GM19468 (cell line): Measurements from ENCODE around the gene TBC1D25.

ENCODE experiments used
- ATAC-seq: cut with Tn5 transposase; IDR thresholded peaks from one replicate; pipeline ENCODE4 v1.9.1; 2021; ENCODE audit warnings: mild to moderate bottlenecking, moderate library complexity, moderate number of reproducible peaks; ENCODE audit not compliant: unreplicated experiment; ENCODE audit errors: extremely low read depth

TBC1D25 gene

DNA sequence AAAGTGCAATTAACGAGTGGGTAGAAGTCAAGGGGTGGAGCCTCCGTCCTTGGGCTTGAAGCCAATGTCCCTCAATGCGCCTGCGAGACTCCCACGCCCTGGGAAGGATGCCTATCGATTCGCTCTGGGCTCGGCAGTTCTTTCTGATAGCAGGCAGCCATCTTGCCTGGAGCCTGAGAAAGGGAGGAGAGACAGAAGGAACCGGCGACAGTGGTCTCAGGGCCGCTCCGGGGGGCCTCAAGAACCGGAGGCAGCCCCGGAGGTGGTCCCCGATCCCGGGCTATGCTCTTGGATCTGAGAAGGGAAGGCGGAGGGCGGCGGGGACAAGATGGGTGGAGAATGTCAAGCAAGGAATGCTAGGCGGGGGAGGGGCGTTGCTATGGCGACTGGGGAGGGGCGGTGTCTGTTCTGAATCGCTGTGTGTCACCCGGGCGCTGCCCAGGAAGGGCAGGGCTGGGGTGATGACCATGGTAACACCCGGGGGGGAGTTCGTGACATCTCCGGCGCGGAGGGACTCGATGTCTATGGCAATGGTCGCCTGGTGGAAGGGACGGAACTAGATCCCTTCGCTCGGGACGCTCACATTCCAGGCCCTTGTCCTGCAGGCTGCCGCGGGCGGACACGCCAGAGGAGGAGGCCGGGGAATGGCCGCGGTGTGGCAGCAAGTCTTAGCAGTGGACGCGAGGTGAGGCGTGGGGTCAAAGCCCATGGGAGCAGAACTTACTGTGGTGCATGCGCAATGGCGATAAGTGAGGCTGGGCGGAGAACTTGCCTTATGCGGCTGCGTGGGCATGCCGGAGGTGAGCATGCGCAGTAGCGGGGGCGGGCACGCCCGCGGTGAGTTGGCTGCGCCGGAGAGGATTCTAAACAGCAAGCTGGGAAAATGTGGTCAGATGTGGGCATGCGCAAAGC lies 58.1 kb downstream of the TBC1D25 start, which contains the start of gene WDR13:
Gene WDR13 (plus strand): TSS at position 140 of the 912 bp plus-strand sequence. CDS start 505 bp downstream, at position 645.
- ATAC-seq = peak; percentile 33

DNA sequence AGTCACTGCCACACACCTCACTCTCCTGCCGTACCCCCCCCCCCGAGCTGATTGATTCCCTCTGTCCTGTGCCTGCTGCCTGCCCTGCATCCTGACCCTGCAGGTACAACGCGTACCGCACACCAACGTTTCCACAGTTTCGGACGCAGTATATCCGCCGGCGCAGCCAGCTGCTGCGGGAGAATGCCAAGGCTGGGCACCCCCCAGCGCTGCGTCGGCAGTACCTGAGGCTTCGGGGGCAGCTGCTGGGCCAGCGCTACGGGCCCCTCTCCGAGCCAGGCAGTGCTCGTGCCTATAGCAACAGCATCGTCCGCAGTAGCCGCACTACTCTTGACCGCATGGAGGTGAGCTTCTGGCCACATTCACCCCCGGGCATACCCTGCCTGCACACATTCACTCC lies 59.1 kb downstream of the TBC1D25 start:
- ATAC-seq = no peak

DNA sequence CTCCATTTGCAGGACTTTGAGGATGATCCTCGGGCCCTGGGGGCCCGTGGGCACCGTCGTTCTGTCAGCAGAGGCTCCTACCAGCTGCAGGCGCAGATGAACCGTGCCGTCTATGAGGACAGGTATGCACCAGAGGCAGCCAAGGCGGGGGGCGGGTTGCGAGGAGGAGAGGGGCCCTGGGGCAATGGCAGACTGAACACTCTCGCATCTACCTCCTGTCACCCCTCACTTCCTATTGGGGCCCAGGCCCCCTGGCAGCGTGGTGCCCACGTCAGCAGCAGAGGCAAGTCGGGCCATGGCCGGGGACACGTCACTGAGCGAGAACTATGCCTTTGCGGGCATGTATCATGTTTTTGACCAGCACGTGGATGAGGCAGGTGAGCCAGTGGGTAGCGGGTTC lies 59.8 kb downstream of the TBC1D25 start:
- ATAC-seq = no peak

DNA sequence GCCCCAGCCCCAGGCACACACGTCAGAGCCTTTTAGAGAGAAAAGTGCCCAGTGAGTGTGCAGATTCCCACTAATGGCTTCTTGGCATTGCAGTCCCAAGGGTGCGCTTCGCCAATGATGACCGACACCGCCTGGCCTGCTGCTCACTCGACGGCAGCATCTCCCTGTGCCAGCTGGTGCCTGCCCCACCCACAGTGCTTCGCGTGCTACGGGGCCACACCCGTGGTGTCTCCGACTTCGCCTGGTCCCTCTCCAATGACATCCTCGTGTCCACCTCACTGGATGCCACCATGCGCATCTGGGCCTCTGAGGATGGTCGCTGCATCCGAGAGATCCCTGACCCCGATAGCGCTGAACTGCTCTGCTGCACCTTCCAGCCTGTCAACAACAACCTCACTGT lies 60.7 kb downstream of the TBC1D25 start:
- ATAC-seq = no peak

DNA sequence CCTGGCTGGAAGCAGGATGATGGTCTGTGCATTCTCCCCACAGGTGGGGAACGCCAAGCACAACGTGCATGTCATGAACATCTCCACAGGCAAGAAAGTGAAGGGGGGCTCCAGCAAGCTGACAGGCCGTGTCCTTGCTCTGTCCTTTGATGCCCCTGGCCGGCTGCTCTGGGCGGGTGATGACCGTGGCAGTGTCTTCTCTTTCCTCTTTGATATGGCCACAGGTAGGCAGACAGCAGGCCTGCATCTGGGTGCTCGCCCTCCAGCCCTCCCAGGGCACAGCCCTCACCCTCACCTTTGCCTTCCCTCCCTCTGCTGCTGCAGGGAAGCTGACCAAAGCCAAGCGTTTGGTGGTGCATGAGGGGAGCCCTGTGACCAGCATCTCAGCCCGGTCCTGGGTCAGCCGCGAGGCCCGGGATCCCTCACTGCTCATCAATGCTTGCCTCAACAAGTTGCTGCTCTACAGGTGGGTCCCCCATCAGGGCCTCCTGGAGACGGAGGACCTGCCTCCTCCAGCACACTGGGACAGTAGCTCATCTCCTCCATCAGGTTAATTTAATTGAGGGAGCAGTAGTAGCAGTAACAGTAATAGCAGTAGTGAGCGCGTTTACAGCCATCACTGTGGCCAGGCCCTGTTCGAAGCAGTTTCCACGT lies 62.4 kb downstream of the TBC1D25 start:
- ATAC-seq = no peak

DNA sequence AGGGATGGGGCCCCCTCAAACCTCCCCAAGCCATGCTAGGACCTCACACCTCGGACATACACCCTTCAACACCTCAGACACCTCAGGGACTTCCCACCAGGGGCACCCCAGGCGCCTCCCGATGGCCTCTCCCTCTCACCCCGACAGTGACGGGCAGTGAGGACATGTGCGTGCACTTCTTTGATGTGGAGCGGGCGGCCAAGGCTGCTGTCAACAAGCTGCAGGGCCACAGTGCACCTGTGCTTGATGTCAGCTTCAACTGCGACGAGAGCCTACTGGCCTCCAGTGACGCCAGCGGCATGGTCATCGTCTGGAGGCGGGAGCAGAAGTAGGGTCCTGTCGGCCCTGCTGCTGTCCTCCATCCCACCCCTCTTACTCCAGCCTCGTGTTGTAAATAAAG lies 65.2 kb downstream of the TBC1D25 start:
- ATAC-seq = no peak

DNA sequence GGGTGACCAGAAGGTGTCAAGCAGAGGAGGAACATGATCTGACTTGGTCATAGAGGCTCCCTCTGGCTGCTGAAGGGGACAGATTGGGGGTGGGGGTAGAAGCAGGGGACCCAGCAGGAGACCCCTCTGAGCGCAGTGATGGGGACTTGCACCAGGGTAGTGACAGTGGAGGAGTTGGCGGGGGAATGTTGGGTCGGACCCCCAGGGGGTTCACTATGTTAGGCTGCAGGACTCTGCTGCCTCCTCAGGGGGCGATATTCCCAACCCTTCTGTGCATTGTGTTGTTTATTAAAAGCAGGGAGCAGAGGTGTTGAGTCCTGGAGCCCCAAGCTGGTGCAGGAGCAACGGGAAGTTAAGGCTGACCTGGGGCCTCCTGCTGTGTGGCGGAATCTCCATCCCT lies 66.6 kb downstream of the TBC1D25 start:
- ATAC-seq = no peak

DNA sequence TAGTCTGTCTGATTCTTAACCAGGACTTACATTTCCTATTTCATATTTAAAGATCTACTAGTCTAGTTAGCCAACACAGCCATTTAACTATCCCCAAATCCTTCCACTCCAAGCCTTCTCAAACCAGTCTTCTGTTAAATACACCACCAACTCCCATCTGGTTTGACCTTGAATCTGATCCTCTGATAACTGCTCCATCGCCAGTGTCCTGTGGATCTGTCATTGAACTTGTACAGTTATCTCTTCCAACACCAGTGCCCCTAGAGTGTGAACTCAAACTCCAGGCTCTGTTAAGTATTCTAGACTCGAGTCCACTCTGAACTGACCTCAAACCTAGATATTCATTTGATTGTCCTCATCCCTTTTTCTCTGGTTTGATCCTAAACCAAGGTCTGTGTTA lies 72.2 kb downstream of the TBC1D25 start:
- no peak for ATAC-seq
